Measurements from ENCODE around the gene GLYR1.

The GLYR1 gene

DNA sequence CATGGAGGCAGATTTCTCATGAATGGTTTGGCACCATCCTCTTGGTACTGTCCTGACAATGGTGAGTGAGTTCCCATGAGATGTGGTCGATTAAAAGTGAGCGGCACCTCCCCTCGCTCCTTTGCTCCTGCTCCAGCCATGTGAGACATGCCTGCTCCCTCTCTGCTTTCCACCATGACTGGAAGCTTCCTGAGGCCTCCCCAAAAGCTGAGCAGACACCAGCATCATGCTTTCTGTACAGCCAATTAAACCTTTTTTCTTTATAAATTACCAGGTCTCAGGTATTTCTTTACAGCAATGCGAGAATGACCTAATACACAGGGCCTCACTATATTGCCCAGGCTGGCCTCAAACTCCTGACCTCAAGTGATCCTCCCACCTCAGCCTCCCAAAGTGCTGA, 92.2 kb downstream of the GLYR1 start:
- no peak for DNase-seq

GRCh38 chr16:4753227-4753626, 93.9 kb downstream of the GLYR1 start:
- DNase-seq: no peak
